HepG2 (cell line): Measurements from ENCODE around the gene C10orf143.

Source experiments
- NKX3-1 ChIP-seq: sonication (generic); formaldehyde crosslinking; IDR thresholded peaks from 2 replicates; pipeline ENCODE4 v1.5.0; 2020; ENCODE audit warnings: missing genetic modification reagents
- RNF2 ChIP-seq: fragments of 450-650 bp; conservative IDR thresholded peaks from 2 replicates; pipeline ENCODE4 v1.6.1; 2016; ENCODE audit warnings: low read depth
- TBL1XR1 ChIP-seq: fragments of 150-350 bp; IDR thresholded peaks from 2 replicates; pipeline ENCODE4 v1.6.1; 2014; ENCODE audit warnings: borderline replicate concordance, low read length; ENCODE audit not compliant: partially characterized antibody
- U2AF2 ChIP-seq: fragments of 200-400 bp; formaldehyde crosslinking; IDR thresholded peaks from 2 replicates; pipeline ENCODE4 v1.6.1; 2017; ENCODE audit warnings: low read depth, mild to moderate bottlenecking, low read length
- XRCC5 ChIP-seq: fragments of 200-400 bp; formaldehyde crosslinking; optimal IDR thresholded peaks from 2 replicates; pipeline ENCODE3; 2017; ENCODE audit warnings: mild to moderate bottlenecking, low read length
- ZNF678 ChIP-seq: sonication (generic); formaldehyde crosslinking; IDR thresholded peaks from 2 replicates; pipeline ENCODE4 v1.4.0; 2020; ENCODE audit warnings: mild to moderate bottlenecking, missing genetic modification reagents
- ZZZ3 ChIP-seq: sonication (generic); formaldehyde crosslinking; IDR thresholded peaks from 2 replicates; pipeline ENCODE4 v1.4.0; 2020; ENCODE audit warnings: missing genetic modification reagents, mild to moderate bottlenecking, borderline replicate concordance

DNA sequence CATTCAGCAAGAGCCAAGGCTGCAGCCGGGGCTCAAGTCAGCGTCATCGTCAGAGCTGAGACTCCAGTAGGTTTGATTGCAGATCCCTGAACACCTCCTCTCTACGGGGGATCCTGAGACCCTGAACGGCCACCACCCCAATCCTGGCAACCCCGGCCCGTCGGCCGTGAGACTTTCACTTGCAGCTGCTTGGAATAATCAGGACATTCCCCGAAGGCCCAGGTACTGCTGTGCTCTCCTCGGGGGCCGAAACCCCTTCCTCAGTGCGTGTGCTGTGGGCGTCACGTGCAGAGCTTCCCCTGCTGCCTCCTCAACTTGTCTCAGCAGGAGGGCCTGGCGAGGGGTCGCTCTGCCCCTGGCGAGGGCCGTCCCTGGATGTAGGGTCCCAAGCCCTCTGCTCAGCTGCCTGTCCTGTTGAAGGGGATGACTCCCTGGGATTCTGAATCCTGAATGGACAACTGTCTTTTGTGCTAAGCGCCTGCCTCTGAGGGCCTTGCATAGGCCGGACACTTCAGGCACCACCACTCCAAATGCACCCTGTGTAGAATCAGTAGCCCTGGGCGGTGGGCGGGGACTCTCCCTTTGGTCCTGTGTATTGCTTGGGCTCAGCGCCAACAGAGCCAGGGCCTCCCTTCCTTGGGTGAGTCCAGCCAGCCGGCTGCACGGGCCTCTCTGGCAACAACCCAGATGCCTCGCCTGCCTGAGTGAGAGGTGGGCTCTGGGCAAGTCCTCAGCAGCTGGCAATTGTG is 82.7 kb downstream of the C10orf143 start:
- TF ChIP-seq TBL1XR1, result no peak
- no peak for TF ChIP-seq NKX3-1 (CRISPR knock-in tag)
- TF ChIP-seq ZNF678, result no peak
- TF ChIP-seq RNF2, result no peak
- no peak for TF ChIP-seq ZZZ3 (CRISPR knock-in tag)
- no peak for TF ChIP-seq XRCC5
- TF ChIP-seq U2AF2, result no peak
